Pancreas (tissue), 10 donors: ENCODE data around the gene PLA2G4E. TPM values are rescaled to one million over a fixed set of nuclear protein-coding genes. Genes with fewer than 3 reads are reported as not detected.

Source experiments
- ATAC-seq, 4 donors: fragments of 200-7000 bp; cut with Tn5 transposase; one replicate each; pipeline versions ENCODE4 v1.8.0 to v1.9.1; 2020; ENCODE audit warnings: mild to moderate bottlenecking in 4 of 4, moderate library complexity in 4 of 4
- DNase-seq, 6 donors: peaks; one replicate each; pipeline ENCODE4 v3.0.0-alpha.2; 2020
- FAIRE-seq: peaks from 2 replicates; lab custom pipeline; 2012; peaks lifted over from hg19 to GRCh38; lab: Jason Lieb, UNC
- H3K27ac ChIP-seq, 4 donors: fragments of 200-600 bp; sonication (generic); 1 replicate in 3 of 4; 2 replicates in 1 of 4; pipeline versions ENCODE4 v1.5.0 to v1.8.0; 2020
- H3K27me3 ChIP-seq, 4 donors: fragments of 200-600 bp; one replicate each; pipeline ENCODE4 v1.8.0; 2021
- H3K36me3 ChIP-seq, 3 donors: fragments of 200-600 bp; sonication (generic) in 1 of 3; one replicate each; pipeline versions ENCODE4 v1.5.0 to v1.8.0; 2020 to 2021
- H3K4me1 ChIP-seq, 3 donors: fragments of 200-600 bp; one replicate each; pipeline ENCODE4 v1.8.0; 2021
- H3K4me3 ChIP-seq, 4 donors: fragments of 200-600 bp; sonication (generic) in 2 of 4; one replicate each; pipeline versions ENCODE4 v1.5.0 to v1.8.0; 2020 to 2021
- H3K9me3 ChIP-seq, 4 donors: fragments of 200-600 bp; one replicate each; pipeline ENCODE4 v1.8.0; 2021
- CTCF ChIP-seq, 4 donors: fragments of 200-600 bp; sonication (generic) in 3 of 4; IDR thresholded peaks; one replicate each; pipeline versions ENCODE4 v1.5.0 to v1.8.0; 2021; ENCODE audit warnings: antibody characterized with exemption in 4 of 4
- WGBS, 2 donors: extraction: QIAGEN DNeasy Blood & Tissue Kit; methylation state at CpG; one replicate each; pipeline ENCODE4 v1.1.7; 2013; 5-methylcytosine and 5-hydroxymethylcytosine counted together
- intact Hi-C, 3 donors: fragments of 100-400 bp; cut with DNase I; formaldehyde crosslinking; loops; one replicate each; pipeline versions ENCODE4 v1.11.1 to v1.14.2; 2022
- polyA plus RNA-seq, 2 donors: library from polyadenylated mRNA; stranded (reverse); fragments of 200-250 nt; gene quantifications; one replicate each; pipeline ENCODE4 v1.2.3, GENCODE V29; 2013
- total RNA-seq, 6 donors: library from RNA; stranded (reverse); fragmentation: NEBNext Ultra II Directional in 4 of 6; extraction: Animal tissue kit (Norgen Biotek cat#: 25700) in 4 of 6; gene quantifications; one replicate each; pipeline versions ENCODE4 v1.2.1 to v1.2.4, GENCODE V29; 2021 to 2023
- donor health status: healthy with polysubstance abuse.
- donor health status: DM: no; HTN: no; CAD: no; lungs with moderate emphysema.
- donor health status: DM: no; HTN: no; CAD: no.
- donor health status: control.
- donor health status: control.
- donor health status: Bipolar disorder and iron deficiency.
- donor health status: DM: yes; HTN: yes; CAD: no.
- donor health status: DM: no; HTN: no; CAD: no.
- donor health status: DM: no; HTN: no; CAD: no.
- donor health status: DM: yes; HTN: yes; CAD: no.

The PLA2G4E gene
- total and polyA plus RNA-seq, 8 donors: 0.05 to 0.06 TPM; not detected in 6

- no peak overlapping the region for H3K4me3 ChIP-seq
- H3K4me1 ChIP-seq: peaks cover 6 to 22% (median 19%) of the 10 kb centered on the region in 3 donors
- ATAC-seq (peak; percentile 18 to 45 (median 34)), DNase-seq (peak in 5 of 6 donors; percentile 43 to 89 (median 70)), FAIRE-seq (no peak)
- peak; percentile 82 to 86 (median 84) for TF ChIP-seq CTCF (IDR thresholded peaks at IDR 0.05)
- peak overlapping the region in 3 of 4 donors; percentile 34 to 53 (median 39) for H3K27ac ChIP-seq
- WGBS, 2 donors: 30 to 32% methylated on average over 14 of the region's 14 CpGs
- no peaks in the 10 kb centered on the region for H3K9me3 ChIP-seq
- H3K36me3 ChIP-seq: no peaks in the 10 kb centered on the region
- H3K27me3 ChIP-seq: no peaks in the 10 kb centered on the region
- intact Hi-C loops: loop anchor here in 2 of 3 donors (5.0 kb wide), 2 partner anchors 68 to 73 kb away; no protein-coding TSS in a partner anchor
Observed at GRCh38 chr15:42059661-42060476, 39.0 kb upstream of the PLA2G4E start.

GRCh38 chr15:42058791-42059190, 37.9 kb upstream of the PLA2G4E start:
- TF ChIP-seq CTCF (IDR thresholded peaks at IDR 0.05): no peak
- no peaks in the 10 kb centered on the region for H3K9me3 ChIP-seq
- no peaks in the 10 kb centered on the region for H3K27me3 ChIP-seq
- no peak for FAIRE-seq
- no peak for DNase-seq
- H3K27ac ChIP-seq: no peak overlapping the region
- intact Hi-C loops: loop anchor here in 2 of 3 donors (5.0 kb wide), 2 partner anchors 66 to 71 kb away; no protein-coding TSS in a partner anchor
- no peaks in the 10 kb centered on the region for H3K36me3 ChIP-seq
- no peak for ATAC-seq
- WGBS, 2 donors: 65 to 71% methylated on average over 3 of the region's 3 CpGs
- H3K4me3 ChIP-seq: no peak overlapping the region
- peaks cover 10 to 25% (median 25%) of the 10 kb centered on the region in 3 donors for H3K4me1 ChIP-seq

- TF ChIP-seq CTCF (IDR thresholded peaks at IDR 0.05): no peak
- Histone ChIP-seq H3K4me1 (peaks cover 18 to 33% (median 28%) of the 10 kb centered on the region in 3 donors), H3K4me3 (no peak overlapping the region), H3K27ac (peak overlapping the region; percentile 6 to 89 (median 80)), H3K36me3 (no peaks in the 10 kb centered on the region), H3K27me3 (no peaks in the 10 kb centered on the region), H3K9me3 (no peaks in the 10 kb centered on the region)
- DNase-seq (no peak), ATAC-seq (no peak), FAIRE-seq (no peak)
- 75 to 79% methylated on average over 6 of the region's 6 CpGs for WGBS, 2 donors
- intact Hi-C loops: loop anchor here in 2 of 3 donors (5.0 kb wide), 2 partner anchors 66 to 71 kb away; no protein-coding TSS in a partner anchor
Observed at GRCh38 chr15:42057799-42058646, 37.2 kb upstream of the PLA2G4E start.

- 10 to 14% methylated on average over 37 of the region's 37 CpGs for WGBS, 2 donors
- Histone ChIP-seq H3K36me3 (no peaks in the 10 kb centered on the region), H3K4me3 (peak overlapping the region in 2 of 4 donors; percentile 27), H3K27me3 (no peaks in the 10 kb centered on the region), H3K27ac (peak overlapping the region; percentile 6 to 89 (median 80)), H3K4me1 (peaks cover 24 to 38% (median 36%) of the 10 kb centered on the region in 3 donors), H3K9me3 (no peaks in the 10 kb centered on the region)
- DNase-seq (peak; percentile 81 to 92 (median 86)), ATAC-seq (peak; percentile 69 to 85 (median 73)), FAIRE-seq (no peak)
- intact Hi-C loops: loop anchor here in 2 of 3 donors (5.0 kb wide), 2 partner anchors 65 to 70 kb away; no protein-coding TSS in a partner anchor
- peak in 2 of 4 donors; percentile 16 to 20 for TF ChIP-seq CTCF (IDR thresholded peaks at IDR 0.05)
Observed at GRCh38 chr15:42056934-42057798, 36.3 kb upstream of the PLA2G4E start.
